ENCODE results near the gene MFAP4.

The MFAP4 gene, protein sequence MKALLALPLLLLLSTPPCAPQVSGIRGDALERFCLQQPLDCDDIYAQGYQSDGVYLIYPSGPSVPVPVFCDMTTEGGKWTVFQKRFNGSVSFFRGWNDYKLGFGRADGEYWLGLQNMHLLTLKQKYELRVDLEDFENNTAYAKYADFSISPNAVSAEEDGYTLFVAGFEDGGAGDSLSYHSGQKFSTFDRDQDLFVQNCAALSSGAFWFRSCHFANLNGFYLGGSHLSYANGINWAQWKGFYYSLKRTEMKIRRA

DNA sequence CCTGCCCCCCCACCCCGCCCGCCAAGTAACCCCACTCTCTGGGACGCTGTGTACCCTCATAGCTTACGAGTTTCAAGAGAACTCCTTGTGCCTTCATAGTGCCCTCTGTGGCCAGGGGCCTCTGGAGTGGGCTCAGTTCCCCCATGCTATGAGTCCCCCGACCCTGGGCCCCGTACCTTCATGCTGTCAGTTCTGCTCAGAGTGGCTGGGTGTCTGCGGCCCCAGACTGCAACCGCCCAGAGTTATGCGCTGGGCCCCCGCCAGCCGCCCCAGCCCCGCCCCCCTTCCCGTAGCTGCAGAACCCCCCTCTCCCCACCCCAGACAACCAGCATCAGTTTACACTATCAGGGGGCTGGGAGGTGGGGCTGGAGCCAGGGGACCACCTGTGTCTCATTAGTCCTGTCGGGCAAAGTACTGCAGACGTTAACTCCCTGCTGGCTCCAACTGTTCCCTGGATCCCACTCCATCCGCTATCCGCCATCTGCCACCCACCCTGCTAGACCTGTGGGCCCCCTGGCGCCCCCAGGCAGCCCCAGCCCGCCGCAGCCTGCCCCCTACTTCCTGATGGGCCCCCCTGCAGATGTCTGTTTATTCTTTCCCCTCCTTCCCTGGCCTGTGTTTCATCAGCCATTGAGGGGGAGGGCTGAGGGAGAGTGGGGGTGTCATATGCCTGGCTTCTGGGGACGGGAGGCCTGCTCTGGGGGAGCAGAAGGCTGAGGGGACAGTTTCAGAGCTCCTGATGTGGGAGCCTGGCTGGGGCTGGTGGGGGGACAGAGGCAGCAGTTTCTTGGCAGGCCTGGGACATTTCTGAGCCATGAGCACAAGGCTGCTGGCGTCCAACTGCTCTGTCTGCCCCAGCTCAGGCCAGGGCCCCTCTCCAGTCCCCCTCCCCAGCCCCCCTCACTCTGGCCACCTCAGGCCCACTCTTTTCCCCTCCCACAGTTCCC lies at the start of gene MFAP4:
Gene MFAP4 (minus strand): TSS at position 217 of the 947 bp plus-strand sequence. CDS start 35 bp downstream, at position 182.
- no peak for DNase-seq

DNA sequence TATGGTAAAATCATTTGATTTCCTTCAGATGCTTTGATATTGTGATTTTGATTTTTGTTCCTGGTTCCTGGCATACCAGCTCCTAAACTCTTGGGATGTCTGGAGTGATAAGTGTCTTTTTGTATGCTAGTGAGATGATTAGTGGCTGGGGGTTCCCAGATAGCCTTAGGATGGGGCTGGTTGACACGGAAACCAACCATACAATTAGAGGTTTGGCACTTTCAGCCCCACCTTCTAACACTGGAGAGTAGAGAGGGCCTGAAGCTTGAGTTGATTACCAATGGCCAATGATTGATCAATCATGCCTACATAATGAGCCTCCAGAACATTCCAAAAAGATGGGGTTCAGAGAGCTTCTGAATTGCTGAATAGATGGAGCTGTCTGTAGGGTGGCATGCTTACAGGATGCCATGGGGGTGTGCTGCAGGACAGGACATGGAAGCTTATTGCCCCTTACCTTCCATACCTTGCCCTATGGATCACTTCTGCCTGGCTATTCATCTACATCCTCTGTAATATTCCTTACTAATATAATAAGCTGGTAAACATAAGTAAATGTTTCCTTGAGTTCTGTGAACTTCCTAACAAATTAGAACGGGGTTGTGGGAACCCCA lies 46.8 kb upstream of the MFAP4 start:
- DNase-seq: no peak

DNA sequence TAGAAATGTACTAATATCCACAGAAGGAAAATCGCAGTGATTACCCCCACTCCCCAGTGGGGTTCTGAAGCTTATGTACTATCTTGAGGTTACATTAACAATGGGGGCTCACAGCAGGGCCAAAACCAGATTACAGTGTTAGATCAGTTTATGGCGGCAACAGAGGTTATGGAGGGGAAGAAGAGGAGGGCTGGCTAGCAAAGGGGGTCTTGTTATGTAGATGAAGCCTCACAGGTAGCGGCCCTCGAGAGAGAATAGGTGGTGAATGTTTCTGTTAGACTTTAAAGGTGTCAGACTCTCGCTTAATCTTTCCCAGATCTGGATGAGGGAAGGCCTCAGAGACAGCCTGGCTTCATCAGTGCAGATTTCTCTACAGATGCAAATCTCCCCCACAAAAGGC lies 46.3 kb upstream of the MFAP4 start:
- DNase-seq: no peak

DNA sequence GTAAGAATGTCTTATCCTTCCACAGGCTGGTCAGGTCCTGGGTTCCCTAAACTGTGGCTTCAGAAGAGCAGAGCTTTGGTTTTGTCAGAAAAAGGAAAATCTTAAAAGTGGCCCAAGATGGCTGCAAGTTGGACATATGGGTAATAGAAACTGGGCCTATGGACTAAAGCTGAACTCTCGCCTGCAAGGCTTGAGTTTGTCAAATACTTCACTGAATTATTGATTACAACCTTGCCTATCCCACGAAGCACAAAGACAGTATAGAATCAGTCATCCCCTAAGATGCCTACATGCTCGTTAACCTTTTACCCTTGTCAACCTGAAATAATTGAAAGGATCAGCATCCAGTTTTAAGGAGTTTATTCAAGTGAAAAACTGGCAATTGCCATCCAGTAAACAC lies 44.7 kb upstream of the MFAP4 start:
- no peak for DNase-seq

DNA sequence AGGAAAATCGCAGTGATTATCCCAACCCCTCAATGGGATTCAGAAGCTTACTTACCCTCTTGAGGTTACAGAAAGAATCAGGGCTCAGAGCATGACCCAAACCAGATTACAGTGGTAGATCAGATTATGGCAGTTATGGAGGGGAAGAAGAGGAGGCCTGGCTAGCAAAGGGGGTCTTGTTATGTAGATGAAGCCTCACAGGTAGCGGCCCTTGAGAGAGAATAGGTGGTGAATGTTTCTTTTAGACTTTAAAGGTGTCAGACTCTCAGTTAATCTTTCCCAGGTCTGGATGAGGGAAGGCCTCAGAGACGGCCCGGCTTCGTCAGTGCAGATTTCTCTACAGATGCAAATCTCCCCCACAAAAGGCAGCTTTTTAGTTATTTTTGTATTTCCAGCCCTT lies 39.6 kb upstream of the MFAP4 start:
- no peak for DNase-seq

DNA sequence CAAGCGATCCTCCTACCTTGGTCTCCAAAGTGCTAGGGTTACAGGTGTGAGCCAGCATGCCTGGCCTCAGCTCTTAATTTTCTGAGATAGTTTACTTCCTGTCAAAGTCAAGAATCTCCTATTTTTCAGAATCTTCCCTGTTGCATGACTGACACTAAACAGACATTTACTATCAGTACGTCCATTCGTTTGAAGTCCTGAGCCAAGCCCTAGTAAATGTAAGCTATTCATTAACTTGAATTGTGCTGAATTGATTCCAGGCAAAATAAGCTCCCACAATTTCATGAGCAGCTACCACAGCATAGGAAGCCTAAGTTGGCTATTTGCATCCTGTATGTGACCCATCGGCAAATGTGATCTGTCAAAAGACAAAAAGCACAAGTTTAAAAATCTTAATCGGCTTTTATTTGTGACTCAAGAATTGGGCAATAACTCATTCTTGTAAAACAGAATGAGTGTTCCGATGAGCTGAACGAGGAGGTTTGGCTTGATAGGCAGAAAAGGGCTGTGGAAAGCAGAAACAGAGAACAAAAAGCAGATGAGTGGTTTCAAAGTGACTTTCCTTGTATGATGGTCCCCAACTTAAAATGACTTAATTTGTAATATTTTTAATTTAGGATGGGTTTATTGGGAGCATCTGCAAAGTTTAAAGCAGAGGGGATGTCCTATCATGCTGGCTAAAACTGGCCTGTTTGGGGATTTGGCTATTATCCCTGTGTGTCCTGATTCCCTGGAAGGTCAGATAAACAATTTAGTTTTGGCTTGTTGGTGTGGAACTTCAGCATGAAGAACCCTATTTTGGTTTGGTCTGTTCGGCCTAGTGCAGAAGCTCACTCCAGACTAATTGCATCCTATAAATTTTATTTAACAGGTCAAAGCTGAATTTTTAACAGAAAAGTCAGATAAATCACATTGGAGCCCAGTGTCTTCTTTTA lies 38.2 kb upstream of the MFAP4 start:
- no peak for DNase-seq

DNA sequence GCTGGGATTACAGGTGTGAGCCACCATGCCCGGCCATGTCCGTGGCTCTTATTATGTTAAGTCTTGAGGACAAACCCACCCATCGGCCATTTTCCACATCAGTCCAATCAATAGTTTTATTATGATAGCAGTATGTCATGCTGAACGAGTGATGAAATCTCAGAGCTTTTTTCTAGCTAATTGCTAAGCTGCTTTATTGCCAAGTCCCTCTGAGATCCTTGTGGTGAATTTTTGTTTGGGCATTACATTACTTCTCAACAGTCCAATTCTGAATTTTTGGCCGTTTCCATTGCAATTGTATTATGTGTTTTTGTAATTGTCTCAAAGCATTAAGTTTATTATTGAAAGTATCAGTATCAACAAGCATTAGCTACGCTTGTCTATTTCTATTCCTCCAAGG lies 34.9 kb upstream of the MFAP4 start:
- no peak for DNase-seq

DNA sequence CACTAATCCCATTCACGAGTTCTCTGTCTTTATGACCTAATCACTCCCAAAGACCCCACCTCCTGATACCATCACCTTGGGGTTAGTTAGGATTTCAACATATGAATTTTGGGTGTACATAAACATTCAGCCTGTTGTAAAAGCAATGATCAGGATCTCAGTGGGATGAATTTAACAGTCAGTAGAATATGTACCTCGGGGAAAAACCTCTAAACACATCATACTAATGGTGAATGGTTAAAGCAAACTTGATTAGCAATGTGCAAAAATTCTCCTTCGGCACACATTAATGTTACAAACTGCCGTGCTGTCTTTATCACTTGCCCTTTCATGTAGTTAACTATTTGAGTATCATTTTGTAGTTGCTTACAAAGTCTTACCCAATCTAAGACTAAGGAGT lies 34.2 kb upstream of the MFAP4 start:
- DNase-seq: no peak

DNA sequence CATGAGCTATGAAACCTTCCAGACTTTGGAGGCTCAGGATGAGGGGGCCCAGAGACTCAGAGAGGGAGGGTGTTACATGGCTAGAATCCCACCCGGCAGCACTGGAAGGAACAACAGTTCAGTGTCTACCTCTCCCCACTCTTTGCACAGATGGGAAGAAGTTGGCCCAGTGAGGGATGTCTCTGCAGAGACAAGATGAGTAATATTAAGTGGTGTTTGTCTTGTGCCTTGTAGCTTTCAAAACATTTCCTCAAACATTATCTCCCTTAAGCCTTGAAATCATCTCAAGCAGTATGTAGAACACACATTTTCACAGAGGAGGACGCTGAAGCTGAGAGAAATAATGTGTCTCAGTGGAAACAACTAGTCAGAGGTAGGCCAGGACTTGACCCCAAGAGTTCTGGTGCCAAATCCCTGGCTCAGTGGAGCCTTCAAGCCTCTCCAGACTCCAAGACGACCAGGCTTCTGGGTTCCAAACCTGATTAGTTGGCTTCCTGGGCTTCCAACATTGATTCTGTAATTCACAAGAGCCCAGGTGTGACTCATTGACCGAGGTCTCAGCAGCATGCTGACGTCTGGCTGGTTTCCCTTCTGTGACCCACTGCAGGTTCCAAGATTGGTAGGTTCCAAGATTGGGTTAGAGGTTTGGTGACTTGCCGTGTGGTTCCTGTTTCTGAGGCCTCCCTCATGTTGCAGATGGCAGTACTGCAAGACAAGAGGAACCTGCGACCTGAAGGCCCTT lies 31.4 kb upstream of the MFAP4 start:
- peak; percentile 9 to 43 for DNase-seq

DNA sequence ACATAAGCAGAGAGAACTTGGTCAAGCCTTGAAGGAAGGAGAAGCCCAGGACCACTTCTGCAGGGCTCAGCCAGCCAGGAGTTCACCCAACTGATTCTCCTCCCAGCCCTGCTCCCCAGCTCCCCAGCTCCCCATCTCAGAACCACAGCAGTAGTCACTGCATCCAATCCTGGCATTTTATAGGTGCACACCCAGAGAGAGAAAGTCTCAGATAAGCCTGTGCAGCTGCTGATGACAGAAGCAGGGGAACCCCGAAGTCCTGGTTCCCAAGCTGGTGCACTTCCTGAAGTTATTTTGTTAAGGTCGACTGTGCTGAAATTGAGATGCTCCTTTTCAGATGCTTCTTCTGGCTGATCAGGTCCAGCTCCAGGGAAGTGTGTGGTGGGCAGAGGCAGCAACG lies 30.6 kb upstream of the MFAP4 start:
- peak in 1 of 2 donors; percentile 4 for DNase-seq

DNA sequence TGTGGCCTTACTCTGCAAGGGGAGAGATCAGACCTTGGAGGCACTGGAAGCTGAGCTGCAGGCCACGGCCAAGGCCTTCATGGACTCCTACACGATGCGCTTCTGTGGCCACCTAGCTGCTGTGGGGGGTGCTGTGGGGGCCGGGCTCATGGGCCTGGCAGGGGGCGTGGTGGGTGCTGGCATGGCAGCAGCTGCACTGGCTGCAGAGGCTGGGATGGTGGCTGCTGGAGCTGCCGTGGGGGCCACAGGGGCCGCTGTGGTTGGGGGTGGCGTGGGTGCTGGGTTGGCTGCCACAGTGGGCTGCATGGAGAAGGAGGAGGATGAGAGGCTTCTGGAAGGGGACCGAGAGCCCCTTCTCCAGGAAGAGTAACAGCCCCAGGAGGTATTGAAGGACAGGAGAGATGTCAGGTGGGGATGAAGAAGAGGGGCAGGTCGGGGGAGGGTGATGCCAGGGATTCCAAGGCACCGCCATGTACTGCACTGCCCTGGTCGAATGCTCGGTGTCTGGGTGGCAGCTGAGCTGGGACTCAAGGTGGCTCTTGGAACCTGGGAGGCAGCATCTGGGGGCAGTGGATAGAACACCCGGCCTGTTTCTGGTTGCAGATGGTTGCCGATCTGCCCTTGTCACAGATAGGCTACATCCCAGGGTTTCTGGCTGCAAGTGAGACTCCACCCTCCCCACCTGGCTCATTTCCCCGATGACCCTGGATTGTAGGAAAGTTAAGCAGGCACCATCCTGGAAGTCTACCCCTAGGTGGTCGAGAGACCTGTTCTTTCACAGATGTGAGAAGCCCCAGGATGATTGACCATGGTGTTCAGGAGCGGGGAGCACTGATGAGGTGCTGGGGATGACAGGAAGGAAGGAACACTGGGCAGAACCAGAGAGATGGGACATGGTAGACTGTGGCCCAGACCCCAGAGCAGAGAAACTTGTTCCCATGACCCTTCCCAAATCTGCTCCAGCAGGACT lies 29.1 kb upstream of the MFAP4 start:
- no peak for DNase-seq

DNA sequence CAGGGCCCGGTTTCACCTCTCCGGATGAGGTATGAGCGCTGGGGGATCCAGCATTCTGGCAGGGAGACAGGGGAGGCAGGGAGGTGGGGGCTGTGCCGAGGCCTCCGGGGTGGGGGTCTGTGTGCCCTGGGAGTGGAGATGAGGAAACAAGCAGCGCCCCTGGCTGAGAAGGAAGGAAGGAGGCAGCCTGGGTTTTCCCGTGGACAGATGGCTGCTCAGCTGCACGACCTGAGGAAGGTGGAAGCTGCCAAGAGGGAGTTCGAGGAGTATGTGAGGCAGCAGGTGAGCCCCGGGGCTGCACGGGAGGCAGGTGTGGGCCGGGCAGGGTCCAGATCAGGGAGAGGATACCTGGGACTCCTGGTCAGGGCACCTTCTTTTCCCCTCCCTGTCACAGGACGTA lies 28.3 kb upstream of the MFAP4 start:
- DNase-seq: no peak

DNA sequence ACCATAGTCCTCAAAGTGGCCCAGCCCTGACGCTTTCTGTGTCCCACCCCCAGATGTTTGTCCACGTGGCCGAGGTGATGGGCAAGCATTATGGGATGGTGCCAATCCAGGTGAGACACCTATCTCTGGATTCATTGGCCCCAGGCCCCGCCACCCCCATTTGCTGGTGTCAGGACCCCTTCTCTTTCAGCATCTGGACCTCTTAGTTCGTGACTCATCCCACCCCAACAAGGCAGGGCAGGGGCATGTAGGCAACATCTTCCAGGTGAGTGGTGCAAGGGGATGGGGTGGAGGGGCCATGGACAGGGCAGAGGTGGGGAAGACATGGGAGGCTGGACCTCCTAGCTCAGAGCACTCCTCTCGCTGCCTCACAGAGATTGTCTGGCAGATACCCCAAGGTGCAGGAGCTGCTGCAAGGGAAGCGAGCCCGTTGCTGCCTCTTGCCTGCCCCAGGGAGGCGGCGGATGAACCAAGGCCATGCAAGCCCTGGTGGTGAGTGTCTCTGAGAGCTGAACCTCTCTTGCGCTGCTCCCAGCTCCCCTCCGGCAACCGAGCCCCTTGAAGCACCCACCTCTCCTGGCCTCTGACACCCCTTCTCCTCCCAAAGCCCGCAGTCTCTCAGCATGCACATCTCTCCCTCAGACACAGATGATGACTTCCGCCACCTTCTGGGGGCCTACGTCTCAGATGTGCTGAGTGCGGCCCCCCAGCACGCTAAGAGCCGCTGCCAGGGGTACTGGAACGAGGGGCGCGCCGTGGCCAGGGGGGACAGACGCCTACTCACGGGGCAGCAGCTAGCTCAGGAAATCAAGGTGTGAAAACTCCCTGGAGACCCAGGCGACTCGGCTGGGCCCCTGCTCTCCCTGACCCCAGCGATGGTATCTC lies 27.6 kb upstream of the MFAP4 start:
- no peak for DNase-seq

DNA sequence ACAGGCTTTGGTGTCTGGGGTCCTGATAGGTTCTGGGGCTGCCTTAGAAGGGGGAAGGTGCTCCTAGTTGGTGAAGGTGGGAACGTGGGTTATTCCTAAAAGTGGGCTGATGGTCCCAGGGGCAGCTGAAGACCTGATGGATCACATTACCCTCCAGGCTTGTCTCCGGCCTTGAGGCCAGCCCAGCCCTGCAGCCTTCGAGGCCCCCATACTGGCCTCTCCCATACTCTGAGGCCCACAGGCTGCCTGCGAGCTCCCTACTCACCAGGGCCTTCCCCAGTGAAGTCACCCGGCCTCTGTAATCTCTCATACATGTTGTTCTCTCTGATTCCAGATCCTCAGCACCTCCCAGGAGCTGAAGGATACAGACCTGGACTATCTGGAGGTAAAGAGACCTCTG lies 26.8 kb upstream of the MFAP4 start:
- no peak for DNase-seq

DNA sequence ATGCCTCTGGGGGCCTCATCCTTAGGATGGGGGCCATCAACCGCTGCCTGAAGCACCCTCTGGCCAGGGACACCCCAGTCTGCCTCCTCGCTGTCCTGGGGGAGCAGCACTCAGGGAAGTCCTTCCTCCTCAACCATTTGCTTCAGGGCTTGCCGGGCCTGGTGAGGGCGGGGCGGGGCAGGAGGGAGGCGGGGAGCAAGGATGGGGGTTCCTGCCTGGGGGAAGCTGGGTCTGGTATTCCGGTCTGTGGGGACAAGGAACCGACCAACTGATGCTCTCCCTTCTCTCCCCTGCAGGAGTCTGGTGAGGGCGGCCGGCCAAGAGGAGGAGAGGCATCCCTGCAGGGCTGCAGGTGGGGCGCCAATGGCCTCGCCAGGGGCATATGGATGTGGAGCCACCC lies 26.0 kb upstream of the MFAP4 start:
- DNase-seq: no peak

DNA sequence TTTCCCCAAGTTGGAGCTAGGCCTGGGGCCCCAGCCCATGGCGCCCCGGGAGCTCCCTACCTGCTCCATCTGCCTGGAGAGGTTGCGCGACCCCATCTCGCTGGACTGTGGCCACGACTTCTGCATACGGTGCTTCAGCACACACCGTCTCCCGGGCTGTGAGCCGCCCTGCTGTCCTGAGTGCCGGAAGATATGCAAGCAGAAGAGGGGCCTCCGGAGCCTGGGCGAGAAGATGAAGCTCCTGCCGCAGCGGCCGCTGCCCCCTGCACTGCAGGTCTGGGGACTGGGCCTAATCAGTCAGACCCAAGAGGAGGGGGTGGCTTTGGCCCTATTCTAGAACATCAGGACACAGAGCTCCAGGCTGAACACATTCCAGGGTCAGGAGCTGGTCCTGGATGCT lies 25.5 kb upstream of the MFAP4 start:
- DNase-seq: no peak

DNA sequence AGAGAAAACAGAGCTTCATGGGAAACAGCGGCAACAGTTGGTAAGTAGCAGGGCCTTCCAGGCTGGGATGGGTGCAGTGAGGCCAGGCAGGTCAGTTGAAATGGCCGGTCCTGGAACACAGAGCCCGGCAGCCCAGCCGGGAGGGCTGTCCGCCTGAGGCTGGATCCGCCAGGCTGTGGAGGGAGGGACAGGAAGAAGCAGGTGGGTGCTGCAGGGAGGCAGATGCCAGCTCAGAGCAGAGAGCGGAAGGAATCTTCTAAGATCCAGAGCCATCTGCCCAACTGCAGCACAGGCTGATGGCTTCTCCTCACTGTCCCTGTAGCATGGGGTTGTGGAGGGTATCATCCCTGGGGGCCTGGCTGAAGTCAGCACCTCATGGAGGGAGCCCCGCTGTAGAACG lies 24.6 kb upstream of the MFAP4 start:
- no peak for DNase-seq

DNA sequence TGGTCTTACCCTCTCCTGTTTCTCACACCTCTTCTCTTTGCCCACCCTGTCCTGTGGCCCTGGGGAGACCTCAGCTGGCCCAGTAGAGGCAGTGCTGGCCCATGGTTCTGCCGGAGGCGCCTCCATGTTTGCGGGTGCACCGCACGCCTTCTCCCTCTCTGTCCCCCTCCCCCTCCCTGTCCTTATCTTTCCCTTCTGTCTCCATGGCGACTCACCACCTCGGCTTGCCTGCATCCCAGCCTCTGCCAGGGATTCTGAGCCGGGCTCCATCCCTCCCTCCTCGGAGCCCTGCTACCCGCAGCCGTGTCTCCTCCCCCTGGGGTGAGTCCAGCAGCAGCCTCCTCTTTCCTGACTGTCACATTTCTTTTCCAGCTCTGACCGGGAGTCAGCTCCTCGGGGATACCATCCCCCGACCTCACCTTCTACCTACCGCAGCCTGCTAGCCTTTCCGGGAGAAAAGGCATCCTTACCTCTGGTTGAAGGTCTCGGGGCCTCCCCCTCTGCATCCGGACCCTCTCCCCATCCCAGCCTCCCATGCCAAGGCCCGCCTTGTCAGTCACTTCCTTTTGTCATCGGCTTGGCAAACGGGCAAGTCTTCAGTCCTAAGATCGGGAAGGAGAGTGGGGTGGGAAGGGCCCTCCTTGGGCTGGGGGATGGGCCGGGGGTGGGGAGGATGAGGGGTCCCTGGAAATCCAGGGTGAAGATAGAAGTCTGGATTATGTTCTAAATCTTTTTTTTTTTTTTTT lies 24.1 kb upstream of the MFAP4 start, which contains the start of gene RNF112:
Gene RNF112 (plus strand): TSS at position 358 of the 746 bp plus-strand sequence. CDS start 177 bp downstream, at position 535.
- no peak for DNase-seq

DNA sequence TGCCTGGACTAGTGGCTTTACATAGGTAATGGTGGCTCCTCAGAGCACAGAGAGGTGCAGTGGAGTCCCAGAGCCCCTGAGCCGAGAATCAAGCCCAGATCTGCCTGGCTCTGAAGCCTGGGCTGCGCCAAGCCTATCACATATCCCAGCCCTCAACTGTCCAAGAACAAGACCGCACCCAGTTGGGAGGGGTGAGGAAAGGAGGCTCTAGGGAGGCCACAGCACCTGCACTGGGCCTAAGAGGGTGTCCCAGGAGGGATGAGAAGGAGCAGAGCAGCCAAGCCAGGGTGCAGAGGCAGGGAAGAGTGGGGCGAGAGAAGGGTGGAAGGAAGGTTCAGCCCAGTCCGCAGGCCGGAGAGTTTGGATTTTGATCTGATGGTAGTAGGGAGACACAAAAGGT lies 23.1 kb upstream of the MFAP4 start:
- DNase-seq: no peak
